Activated CD4-positive, alpha-beta T cell treated with anti-CD3 and anti-CD28 coated beads, Interleukin-2, amount 50 U/mL, for 1 hour (primary cell): Measurements from ENCODE around the gene ST8SIA4.
"Not testable (repeated sequence)": the region's sequence is repeated elsewhere in the genome, so short reads cannot be mapped to it uniquely, and the experiment has no call there.

Source experiments
- DNase-seq: peaks from one replicate; pipeline ENCODE4 v3.0.0-alpha.2; 2020

Gene ST8SIA4

DNA sequence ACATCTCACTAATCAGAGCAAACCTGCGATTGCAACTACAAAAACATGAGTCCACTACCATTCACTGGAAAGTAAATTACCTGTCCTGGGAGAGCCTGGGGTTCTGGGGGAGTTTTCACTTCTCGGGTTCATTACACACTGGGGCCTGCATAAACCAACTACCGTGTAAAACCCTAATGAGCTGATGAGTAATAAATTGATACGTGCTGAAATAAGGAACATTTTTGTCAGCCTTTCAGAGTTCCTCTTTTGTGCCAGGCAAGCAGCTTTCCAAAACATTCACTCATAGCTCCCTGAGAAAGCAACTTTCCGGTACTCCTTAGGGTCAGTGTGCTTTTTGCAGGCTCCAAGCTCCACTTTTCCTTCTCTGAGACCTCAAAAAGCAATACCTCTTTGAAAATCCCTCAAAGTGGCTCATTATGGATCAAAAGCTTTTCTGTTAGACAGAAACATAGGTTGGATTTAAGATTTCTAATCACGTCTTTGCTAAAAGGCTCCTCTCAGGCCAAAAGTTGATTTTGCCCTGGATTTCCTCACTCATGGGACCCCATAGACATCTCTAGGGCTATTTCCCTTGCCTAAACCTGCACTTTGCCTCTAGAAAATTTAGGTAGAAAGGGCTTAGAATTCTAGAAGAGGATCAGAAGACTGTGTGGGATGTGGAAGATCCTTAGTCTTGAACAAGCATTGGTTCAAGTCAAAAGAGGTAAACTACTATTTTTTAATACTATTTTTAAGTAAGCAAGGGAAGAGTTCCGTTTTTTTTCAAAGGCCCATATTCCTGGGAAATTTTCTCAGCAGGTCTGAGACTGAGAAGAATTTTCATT lies 74.8 kb downstream of the ST8SIA4 start:
- no peak for DNase-seq

GRCh38 chr5:100827481-100827889 lies 75.6 kb downstream of the ST8SIA4 start:
- no peak for DNase-seq

- no peak for DNase-seq
These were observed 76.9 kb downstream of the ST8SIA4 start for GRCh38 chr5:100826133-100826532.

DNA sequence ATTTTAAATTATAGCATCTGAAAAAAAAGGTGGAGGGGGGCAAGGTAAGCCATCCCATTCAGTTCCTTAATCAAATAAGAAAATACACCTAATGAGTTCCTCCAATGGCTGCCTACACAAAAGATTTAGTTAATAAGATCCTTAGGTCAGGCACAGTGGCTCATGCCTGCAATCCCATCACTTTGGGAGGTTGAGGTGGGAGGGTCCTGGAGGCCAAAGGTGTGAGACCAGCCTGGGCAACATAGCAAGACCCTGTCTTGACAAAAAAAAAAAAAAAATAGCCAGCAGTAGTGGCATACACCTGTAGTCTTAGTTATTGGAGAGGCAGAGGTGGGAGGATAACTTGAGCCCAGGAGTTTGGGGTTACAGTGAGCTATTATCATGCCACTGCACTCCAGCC lies 78.4 kb downstream of the ST8SIA4 start:
- no peak for DNase-seq

- no peak for DNase-seq
These were observed 79.3 kb downstream of the ST8SIA4 start for GRCh38 chr5:100823812-100824211.

- no peak for DNase-seq
These were observed 81.3 kb downstream of the ST8SIA4 start for GRCh38 chr5:100821751-100822150.

- no peak for DNase-seq
These were observed 84.7 kb downstream of the ST8SIA4 start for GRCh38 chr5:100818340-100818739.

DNA sequence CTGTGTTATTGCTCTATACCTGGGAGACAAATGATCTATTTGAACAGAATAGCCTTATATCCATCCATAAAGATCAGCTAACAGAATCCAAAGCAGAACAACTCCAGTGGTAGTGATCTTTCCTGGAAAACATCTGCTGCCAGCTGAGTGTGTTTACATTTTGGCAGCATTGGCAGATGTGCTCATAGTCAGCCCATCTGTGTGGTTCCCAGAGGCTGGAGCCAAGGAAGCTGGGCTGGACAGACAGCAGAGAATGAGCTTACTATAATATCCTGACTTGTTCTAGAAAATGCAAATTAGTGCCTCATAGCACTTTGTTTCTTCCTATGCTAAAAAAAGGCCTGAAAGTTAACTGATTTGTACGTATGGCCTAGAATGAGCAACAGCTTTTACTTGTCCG lies 99.7 kb downstream of the ST8SIA4 start:
- no peak for DNase-seq

DNA sequence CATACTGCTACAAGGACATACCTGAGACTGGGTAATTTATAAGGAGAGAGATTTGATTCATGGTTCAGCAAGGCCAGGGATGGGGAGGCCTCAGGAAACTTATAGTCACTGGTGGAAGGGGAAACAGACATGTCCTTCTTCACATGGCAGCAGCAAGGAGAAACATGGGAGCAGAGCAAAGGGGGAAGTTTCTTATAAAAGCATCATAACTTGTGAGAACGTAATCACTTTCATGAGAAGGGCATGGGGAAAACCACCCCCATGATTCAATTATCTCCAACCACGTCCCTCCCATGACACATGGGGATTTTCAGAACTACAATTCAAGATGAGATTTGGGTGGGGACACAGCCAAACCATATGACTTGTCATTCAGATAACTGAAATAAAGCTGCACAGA lies 100.9 kb downstream of the ST8SIA4 start:
- DNase-seq: no peak

- DNase-seq: no peak
These were observed 102.5 kb downstream of the ST8SIA4 start for GRCh38 chr5:100800562-100800961.

- no peak for DNase-seq
These were observed 103.9 kb downstream of the ST8SIA4 start for GRCh38 chr5:100799166-100799565.

- DNase-seq: no peak
These were observed 105.2 kb downstream of the ST8SIA4 start for GRCh38 chr5:100797861-100798260.

DNA sequence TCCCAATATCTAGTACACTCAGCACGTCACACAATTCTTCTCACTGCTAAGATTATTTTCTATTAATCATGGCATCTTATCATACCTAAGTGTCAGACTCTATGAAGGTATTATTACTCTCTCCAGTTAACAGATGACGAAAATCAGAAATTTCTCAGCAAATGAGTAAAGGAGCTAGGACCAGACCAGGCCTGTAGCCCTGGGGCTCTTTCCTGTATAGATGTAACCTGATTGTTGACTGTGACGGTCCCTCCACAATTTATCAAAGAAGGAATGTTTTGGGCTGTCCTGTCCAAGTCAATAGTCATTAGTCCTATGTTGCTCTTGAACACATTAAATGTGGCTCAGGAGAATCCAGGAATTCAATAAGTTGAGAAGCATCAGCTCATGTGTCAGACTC lies 106.2 kb downstream of the ST8SIA4 start:
- no peak for DNase-seq

DNA sequence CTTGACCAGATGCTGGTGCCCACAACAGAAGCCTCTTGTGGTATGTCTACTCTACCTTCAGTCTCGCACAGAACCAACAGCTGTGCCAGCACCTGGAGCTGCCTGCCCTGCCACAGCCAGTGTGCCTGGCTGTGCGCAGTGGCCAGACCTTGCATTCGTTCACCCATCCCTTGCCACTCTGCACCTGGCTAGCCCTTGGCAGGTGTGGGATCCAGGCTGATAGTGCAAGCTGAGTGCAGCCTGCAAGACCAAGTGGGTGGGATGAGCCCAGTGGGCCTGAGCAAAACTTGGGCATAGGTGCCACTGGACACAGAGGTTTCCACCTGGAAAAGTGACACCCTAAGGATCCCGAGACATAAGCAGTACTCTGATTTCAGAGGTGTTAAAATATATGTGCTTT lies 108.2 kb downstream of the ST8SIA4 start:
- no peak for DNase-seq

- DNase-seq: no peak
These were observed 108.9 kb downstream of the ST8SIA4 start for GRCh38 chr5:100794218-100794617.

DNA sequence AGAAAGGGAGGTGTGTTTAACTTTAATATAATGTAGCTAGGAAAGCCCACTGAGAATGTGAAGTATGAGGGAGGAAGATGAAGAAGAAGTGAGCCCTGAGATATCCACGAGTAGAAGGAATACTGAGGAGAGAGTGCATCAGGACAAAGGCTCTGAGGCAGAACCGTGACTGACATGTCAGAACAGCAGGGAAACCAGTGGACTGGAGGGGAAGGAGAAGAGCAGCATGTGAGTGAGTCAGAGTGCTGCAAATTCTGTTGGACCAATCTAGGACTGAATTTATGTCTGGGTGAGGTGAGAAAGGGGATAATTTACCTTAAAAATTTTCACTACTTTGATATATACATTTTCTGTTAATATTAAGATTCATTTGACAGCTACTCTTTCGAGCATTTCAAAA lies 110.3 kb downstream of the ST8SIA4 start:
- DNase-seq: no peak

DNA sequence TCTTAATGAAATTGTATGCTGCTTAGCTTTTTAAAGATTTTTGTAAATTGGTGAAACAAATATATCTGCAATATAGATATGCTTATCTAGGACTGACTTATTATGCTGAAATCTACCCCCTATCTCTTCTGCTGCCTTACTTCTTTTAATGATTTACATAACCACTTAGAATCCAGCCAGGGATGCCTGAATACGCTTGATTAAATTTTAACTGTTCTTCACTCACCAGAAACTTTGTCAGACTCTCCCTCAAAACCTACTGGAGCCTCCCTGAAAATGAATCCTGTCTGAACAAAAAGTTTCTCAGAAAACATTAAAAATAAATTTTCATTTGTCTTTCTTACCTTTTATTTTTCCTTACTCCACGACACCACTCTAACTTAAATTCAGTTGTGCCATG lies 111.7 kb downstream of the ST8SIA4 start:
- DNase-seq: no peak

GRCh38 chr5:100790951-100791350 lies 112.1 kb downstream of the ST8SIA4 start:
- no peak for DNase-seq

- no peak for DNase-seq
These were observed 112.9 kb downstream of the ST8SIA4 start for GRCh38 chr5:100790170-100790665.

DNA sequence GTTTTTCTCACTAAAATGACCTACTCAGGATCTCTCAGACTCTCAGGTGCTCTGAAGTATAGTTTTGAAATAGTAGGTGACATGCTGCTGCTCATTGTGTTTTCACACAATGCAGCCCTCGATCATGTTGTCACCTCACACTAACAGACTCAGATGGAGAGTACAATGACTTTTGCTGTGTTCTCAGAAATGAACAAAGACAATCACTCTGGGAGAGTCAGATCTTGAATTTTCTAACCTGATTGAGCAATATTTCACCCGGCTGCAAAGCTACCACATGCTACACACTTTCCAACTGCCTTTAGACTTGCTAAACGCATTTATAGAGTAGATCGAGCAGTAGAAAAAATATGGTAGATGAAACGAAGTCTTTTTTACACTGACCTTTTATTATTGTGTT lies 113.4 kb downstream of the ST8SIA4 start:
- no peak for DNase-seq

- DNase-seq: no peak
These were observed 114.7 kb downstream of the ST8SIA4 start for GRCh38 chr5:100788417-100788816.

DNA sequence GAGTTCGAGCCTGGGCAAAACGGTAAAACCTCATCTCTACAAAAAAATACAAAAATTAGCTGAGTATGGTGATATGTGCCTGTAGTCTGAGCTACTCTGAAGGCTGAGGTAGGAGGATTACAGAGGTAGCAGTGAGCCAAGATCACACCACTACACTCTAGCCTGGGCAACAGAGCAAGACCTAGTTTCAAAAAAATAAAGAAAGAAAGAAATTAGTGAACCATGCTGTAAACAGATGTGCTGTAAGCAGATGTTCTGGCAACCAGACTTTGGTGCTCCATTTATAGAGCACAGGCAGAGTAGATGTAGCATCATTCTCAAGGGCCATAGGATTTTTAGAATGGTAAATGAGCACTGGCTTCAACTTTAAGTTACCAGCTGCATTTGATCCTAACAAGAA lies 115.4 kb downstream of the ST8SIA4 start:
- DNase-seq: no peak

DNA sequence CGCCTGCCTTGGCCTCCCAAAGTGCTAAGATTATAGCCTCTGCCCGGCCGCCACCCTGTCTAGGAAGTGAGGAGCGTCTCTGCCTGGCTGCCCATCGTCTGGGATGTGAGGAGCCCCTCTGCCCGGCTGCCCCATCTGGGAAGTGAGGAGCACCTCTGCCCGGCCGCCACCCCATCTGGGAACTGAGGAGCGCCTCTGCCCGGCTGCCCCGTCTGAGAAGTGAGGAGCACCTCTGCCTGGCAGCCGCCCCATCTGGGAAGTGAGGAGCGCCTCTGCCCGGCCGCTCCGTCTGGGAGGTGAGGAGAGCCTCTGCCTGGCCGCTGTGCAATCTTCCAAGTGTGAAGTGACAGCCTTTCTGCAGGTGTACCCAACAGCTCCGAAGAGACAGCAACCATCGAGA lies 117.5 kb downstream of the ST8SIA4 start:
- not testable (repeated sequence) for DNase-seq

DNA sequence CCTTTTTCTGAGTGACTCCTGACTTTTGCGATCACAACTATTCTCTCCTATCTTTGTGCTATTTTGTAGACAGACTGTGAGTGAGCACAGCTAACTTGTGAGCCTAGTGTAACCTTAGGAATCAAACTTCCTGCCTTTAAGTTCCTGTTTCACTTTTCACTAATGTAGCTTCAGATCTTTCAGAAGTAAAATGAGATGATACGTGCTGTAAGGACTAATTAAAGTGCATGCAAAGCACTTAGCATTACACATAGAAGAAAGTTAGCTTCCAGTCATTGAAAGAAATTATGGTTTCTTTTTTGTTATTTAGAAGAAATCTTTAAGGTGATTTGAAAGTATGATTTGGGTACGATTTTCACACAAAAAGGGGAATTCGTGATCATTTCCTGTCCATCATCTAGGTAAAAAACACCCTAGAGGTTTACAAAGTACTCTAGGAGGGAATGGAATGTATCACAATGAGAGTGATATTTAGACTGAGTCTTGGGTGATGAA lies 122.7 kb downstream of the ST8SIA4 start:
- DNase-seq: no peak
